Breast epithelium (tissue), 3 donors: ENCODE measurements around the gene PKD2L1.

Source experiments
- CTCF ChIP-seq, 3 donors: fragments of 450-650 bp; IDR thresholded peaks; one replicate each; pipeline ENCODE4 v1.5.1; 2016 to 2017; ENCODE audit warnings: antibody characterized with exemption in 3 of 3, mild to moderate bottlenecking in 3 of 3, moderate library complexity in 3 of 3
- POLR2A ChIP-seq: fragments of 450-650 bp; IDR thresholded peaks from one replicate; pipeline ENCODE4 v1.6.1; 2016; ENCODE audit warnings: antibody characterized with exemption, mild to moderate bottlenecking, moderate library complexity

GRCh38 chr10:100239851-100240250, 90.2 kb downstream of the PKD2L1 start:
- TF ChIP-seq POLR2A (no peak), CTCF (IDR thresholded peaks at IDR 0.05) (no peak)
